Ascending aorta (tissue), 2 donors: ENCODE data around the gene OR2H1. TPM values are rescaled to one million over a fixed set of nuclear protein-coding genes. Genes with fewer than 3 reads are reported as not detected.

Experiments
- DNase-seq, 2 donors: peaks; one replicate each; pipeline ENCODE4 v3.0.0-alpha.2; 2019; ENCODE audit warnings: low spot score in 2 of 2
- H3K27ac ChIP-seq, 2 donors: fragments of 200-600 bp; sonication (generic); one replicate each; pipeline ENCODE4 v1.5.1; 2016 to 2017; ENCODE audit warnings: mild to moderate bottlenecking in 1 of 2
- H3K27me3 ChIP-seq: fragments of 200-600 bp; sonication (generic); one replicate; pipeline ENCODE4 v1.5.1; 2017
- H3K36me3 ChIP-seq, 2 donors: fragments of 200-600 bp; sonication (generic); one replicate each; pipeline ENCODE4 v1.5.1; 2016
- H3K4me1 ChIP-seq, 2 donors: fragments of 200-600 bp; sonication (generic); one replicate each; pipeline ENCODE4 v1.5.1; 2016 to 2017; ENCODE audit warnings: mild to moderate bottlenecking in 1 of 2
- H3K4me3 ChIP-seq, 2 donors: fragments of 200-600 bp; sonication (generic); one replicate each; pipeline ENCODE4 v1.5.1; 2016 to 2017; ENCODE audit warnings: mild to moderate bottlenecking in 1 of 2
- H3K9me3 ChIP-seq, 2 donors: fragments of 200-600 bp; sonication (generic); one replicate each; pipeline ENCODE4 v1.5.1; 2016
- CTCF ChIP-seq, 3 experiments: fragments of 200-600 bp in 2 of 3; fragments of 450-650 bp in 1 of 3; sonication (generic) in 2 of 3; IDR thresholded peaks; one replicate each; pipeline ENCODE4 v1.5.1; 2016 to 2019; ENCODE audit warnings: antibody characterized with exemption in 3 of 3, mild to moderate bottlenecking in 1 of 3, moderate library complexity in 1 of 3
- intact Hi-C: fragments of 100-400 bp; cut with DNase I; formaldehyde crosslinking; loops from one replicate; pipeline ENCODE4 v1.15.1; 2023
- total RNA-seq: library from RNA; depleted of rRNA; stranded (reverse); fragments of >200 nt; gene quantifications from one replicate; pipeline ENCODE4 v1.1.0, GENCODE V29; 2016

The OR2H1 gene
- total RNA-seq, 1 donor from 2014 or later, result not detected

DNA sequence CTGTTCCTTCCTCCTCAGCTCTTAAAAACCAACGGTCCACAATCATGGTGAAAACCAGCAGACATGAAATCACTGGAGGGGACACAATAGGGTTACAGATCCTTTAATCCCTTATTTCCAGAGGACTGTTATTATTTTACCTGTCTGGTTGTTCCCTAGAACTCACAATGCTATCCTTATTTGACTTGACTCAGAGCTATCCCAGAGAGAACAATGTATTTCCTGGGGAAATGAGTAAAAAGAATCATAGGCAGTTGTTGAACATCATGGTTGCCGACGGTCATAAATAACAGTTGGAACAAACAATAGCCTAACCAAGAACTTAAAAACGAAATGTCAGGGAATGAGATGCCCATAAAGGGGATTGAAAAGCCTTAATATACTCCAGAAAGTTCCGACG lies 9.3 kb downstream of the OR2H1 start:
- no peak for TF ChIP-seq CTCF (IDR thresholded peaks at IDR 0.05)
- intact Hi-C loops, result no loop called here

GRCh38 chr6:29474996-29475395 lies 18.0 kb downstream of the OR2H1 start:
- Histone ChIP-seq H3K4me1 (no peaks in the 10 kb centered on the region), H3K27ac (no peak overlapping the region), H3K9me3 (no peaks in the 10 kb centered on the region), H3K27me3 (no peaks in the 10 kb centered on the region), H3K36me3 (no peaks in the 10 kb centered on the region), H3K4me3 (no peak overlapping the region)
- intact Hi-C loops, result no loop called here
- no peak for DNase-seq
- no peak for TF ChIP-seq CTCF (IDR thresholded peaks at IDR 0.05)

More for the DNA sequence above, 9.3 kb downstream of the OR2H1 start:
- no peak for DNase-seq
- Histone ChIP-seq H3K36me3 (no peaks in the 10 kb centered on the region), H3K27me3 (no peaks in the 10 kb centered on the region), H3K9me3 (no peaks in the 10 kb centered on the region), H3K4me1 (no peaks in the 10 kb centered on the region), H3K27ac (no peak overlapping the region), H3K4me3 (no peak overlapping the region)

DNA sequence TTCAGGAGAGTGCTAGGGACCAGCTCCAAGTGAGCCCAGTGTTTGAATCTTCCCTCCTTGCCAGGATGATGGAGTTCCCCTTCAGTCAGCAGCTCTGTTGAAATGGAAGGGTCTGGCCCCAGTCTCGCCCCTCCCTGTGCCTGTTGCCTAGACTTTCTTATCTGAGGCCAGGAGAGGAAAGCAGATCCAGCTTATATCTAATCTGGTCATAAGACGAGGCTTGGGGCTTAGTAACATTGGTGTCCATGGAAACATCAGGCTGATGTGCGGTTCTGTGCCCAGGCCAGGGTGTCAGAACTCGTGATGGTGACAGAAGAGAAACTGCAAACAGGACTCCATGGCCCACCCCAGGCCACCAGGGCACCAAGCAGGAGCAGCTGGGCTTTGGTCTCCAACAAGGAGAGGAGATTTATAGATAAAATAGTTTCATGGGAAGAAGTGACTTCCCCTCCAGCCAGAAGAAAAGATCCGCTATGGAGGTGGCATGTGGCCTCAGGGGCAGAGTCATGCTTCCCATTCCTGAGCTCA lies 21.0 kb downstream of the OR2H1 start:
- H3K4me3 ChIP-seq, result no peak overlapping the region
- no peak for TF ChIP-seq CTCF (IDR thresholded peaks at IDR 0.05)
- no peaks in the 10 kb centered on the region for H3K27me3 ChIP-seq
- no peaks in the 10 kb centered on the region for H3K4me1 ChIP-seq
- intact Hi-C loops, result no loop called here
- no peaks in the 10 kb centered on the region for H3K36me3 ChIP-seq
- H3K27ac ChIP-seq, result no peak overlapping the region
- DNase-seq, result no peak
- no peaks in the 10 kb centered on the region for H3K9me3 ChIP-seq

DNA sequence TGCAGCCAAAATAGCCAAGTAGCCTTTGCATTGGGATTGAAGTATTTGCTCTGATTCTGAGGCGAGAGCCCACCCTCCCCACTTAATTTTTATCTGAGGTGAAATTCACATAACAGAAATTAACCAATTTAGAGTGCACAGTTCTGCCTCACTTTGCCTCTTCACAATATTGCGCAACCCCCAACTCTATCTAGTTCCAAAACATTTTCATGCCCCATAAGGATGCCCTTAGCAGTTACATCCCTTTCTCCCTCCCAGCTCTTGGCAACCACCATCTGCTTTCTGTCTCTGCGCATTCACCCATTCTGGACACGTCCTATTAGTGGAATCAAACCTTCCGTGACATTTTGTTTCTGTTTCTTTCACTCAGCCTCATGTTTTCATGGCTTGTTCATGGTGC lies 21.8 kb downstream of the OR2H1 start:
- no peak for DNase-seq
- Histone ChIP-seq H3K4me1 (no peaks in the 10 kb centered on the region), H3K27ac (no peak overlapping the region), H3K36me3 (no peaks in the 10 kb centered on the region), H3K4me3 (no peak overlapping the region), H3K27me3 (no peaks in the 10 kb centered on the region), H3K9me3 (no peaks in the 10 kb centered on the region)
- intact Hi-C loops, result no loop called here
- no peak for TF ChIP-seq CTCF (IDR thresholded peaks at IDR 0.05)

DNA sequence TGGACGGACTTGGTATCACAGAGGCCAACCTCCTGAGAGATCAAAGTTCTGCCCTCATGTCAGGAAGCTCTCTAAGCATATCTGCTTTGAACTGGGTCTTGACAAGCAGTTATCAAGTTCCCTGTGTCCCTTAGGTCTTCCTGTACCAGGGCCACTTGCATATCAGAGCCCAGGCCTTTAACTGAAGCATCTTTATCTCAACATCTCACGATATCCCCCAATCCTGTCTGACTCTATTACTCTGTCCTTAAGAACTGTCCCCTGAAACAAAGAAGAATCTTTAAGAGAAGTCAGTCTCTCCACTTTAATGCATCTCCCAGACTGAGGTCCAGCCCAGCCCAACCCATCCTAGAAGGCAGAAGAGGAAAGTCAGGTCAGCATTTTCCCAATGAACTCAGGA lies 22.6 kb downstream of the OR2H1 start:
- no peak for DNase-seq
- intact Hi-C loops, result no loop called here
- no peak for TF ChIP-seq CTCF (IDR thresholded peaks at IDR 0.05)
- H3K4me3 ChIP-seq, result no peak overlapping the region
- no peaks in the 10 kb centered on the region for H3K27me3 ChIP-seq
- H3K4me1 ChIP-seq, result no peaks in the 10 kb centered on the region
- no peaks in the 10 kb centered on the region for H3K9me3 ChIP-seq
- no peaks in the 10 kb centered on the region for H3K36me3 ChIP-seq
- no peak overlapping the region for H3K27ac ChIP-seq

DNA sequence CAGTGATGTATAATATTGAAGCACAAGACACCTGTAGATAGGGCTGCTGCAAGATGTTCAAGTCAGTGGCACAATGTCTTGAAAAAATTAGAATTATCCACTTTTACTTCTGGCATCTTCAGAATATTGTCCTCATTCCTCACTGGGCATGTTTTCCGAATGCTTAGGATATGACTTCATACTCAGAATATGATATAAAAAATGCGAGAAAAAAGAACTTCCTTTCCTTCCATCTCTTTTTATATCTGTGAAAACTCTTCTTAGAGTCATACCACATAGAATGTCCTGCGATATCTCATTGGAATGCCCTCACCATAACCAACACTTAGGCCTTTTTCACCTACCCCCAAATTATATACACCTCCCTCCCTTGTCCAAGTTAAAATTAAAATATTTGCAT lies 26.2 kb downstream of the OR2H1 start:
- Histone ChIP-seq H3K27me3 (no peaks in the 10 kb centered on the region), H3K4me3 (no peak overlapping the region), H3K36me3 (no peaks in the 10 kb centered on the region), H3K9me3 (no peaks in the 10 kb centered on the region), H3K27ac (no peak overlapping the region), H3K4me1 (no peaks in the 10 kb centered on the region)
- TF ChIP-seq CTCF (IDR thresholded peaks at IDR 0.05), result no peak
- DNase-seq, result no peak
- intact Hi-C loops, result no loop called here
